MM.1S (cell line): ENCODE results near the gene CD276.

Source experiments
- EZH2 ChIP-seq: fragments of 300-600 bp; sonication (generic); optimal IDR thresholded peaks from 2 replicates; pipeline ENCODE3; 2017; ENCODE audit warnings: low read depth, mild to moderate bottlenecking, antibody characterized with exemption, low read length, mixed read lengths
- EZH2phosphoT487 ChIP-seq: fragments of 300-600 bp; sonication (generic); IDR thresholded peaks from 2 replicates; pipeline ENCODE4 v1.6.1; 2018; ENCODE audit warnings: antibody characterized with exemption, low read length
- TF ChIP-seq, protein P1 (sequence below): fragments of 300-600 bp; sonication (generic); IDR thresholded peaks from 2 replicates; pipeline ENCODE4 v1.5.1; 2016; ENCODE audit warnings: antibody characterized with exemption, low read length, mixed read lengths

- TF ChIP-seq, protein P1, sequence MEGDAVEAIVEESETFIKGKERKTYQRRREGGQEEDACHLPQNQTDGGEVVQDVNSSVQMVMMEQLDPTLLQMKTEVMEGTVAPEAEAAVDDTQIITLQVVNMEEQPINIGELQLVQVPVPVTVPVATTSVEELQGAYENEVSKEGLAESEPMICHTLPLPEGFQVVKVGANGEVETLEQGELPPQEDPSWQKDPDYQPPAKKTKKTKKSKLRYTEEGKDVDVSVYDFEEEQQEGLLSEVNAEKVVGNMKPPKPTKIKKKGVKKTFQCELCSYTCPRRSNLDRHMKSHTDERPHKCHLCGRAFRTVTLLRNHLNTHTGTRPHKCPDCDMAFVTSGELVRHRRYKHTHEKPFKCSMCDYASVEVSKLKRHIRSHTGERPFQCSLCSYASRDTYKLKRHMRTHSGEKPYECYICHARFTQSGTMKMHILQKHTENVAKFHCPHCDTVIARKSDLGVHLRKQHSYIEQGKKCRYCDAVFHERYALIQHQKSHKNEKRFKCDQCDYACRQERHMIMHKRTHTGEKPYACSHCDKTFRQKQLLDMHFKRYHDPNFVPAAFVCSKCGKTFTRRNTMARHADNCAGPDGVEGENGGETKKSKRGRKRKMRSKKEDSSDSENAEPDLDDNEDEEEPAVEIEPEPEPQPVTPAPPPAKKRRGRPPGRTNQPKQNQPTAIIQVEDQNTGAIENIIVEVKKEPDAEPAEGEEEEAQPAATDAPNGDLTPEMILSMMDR, result no peak
- TF ChIP-seq EZH2phosphoT487 (no peak), EZH2 (no peak)
These were observed 56.2 kb downstream of the CD276 start for GRCh38 chr15:73740152-73741048.
